Measurements from ENCODE around the gene GPR161.
"Not testable (repeated sequence)": the region's sequence is repeated elsewhere in the genome, so short reads cannot be mapped to it uniquely, and the experiment has no call there.

The GPR161 gene, protein sequence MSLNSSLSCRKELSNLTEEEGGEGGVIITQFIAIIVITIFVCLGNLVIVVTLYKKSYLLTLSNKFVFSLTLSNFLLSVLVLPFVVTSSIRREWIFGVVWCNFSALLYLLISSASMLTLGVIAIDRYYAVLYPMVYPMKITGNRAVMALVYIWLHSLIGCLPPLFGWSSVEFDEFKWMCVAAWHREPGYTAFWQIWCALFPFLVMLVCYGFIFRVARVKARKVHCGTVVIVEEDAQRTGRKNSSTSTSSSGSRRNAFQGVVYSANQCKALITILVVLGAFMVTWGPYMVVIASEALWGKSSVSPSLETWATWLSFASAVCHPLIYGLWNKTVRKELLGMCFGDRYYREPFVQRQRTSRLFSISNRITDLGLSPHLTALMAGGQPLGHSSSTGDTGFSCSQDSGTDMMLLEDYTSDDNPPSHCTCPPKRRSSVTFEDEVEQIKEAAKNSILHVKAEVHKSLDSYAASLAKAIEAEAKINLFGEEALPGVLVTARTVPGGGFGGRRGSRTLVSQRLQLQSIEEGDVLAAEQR

DNA sequence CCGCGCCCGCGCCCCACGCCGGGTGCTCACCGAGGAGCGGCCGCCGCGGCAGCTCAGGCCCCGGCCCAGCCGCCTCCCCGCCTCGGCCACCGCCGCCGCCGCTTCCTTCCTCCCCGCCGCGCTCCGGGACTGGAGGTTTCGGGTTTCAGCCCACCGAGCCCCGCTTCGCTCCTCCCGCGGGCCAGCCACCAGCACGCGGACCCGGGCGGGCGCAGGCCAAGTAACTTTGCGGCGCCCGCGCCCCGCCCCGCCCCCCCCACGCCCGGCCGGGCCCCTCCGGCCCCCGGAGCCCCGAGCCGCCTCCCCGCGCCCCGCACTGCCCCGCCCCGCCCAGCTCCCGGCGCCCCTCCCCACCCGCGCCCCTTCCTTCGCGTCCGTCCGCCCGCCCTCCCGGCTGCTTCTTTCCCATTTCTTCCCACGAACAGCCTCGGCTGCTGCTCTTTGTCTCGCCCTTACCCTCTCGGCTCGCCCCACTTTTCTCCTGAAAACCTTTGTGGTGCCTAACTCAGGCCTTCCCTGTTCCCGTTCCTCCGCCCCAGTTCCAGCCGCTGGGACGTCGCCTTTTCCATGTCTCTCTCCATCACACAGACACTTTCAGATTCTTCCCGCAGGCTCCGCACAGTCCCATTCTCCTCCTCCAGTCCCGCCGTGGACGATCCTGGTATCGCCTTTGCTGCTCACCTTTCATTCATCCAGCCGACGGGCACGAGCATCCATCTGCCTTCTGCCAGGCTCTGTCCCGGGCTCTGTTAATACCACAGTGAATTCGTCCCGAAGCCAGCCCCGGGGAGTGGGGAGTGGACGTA, at the start of gene GPR161:
TSS of gene GPR161 (minus strand) at position 222 of the 806 bp plus-strand sequence. CDS start 32,080 bp downstream, outside the sequence.
- peak; percentile 66 for DNase-seq

- not testable (repeated sequence) for DNase-seq
These were observed 44.5 kb upstream of the GPR161 start for GRCh38 chr1:168181063-168181720.

- DNase-seq, result no peak
These were observed 43.4 kb upstream of the GPR161 start for GRCh38 chr1:168180148-168180524.

DNA sequence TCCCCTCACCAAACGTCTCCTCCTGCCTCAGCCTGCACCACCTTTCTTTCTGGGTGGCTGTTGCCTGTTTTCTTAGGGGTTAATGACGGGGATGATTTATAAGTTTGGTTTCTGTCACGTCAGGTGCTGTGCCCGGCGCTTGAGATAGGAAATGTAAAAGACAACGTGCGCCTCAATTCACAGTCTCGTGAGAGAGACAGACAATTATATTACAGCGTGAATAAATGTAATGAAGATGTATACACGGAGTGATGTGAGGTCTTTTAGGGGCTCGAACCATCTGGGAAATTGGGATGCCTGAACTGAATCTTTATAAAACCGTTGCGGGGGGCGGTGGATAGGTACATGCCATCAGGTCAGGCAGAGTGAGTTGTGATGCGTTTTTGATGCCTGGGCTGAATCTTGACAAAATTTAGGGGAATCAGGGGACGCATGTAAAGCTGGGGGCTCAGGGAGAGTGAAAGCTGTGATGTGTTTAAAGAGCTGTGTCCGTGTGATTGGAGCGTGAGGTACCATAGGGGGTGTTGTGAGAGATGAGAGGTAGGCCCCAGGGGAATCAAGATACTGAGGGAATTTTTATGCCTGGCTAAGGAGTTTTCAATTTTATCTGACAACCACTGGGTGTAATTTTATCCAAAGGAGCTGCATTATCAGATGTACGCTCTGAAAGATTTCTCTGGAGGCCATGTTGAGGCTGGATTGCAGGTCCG, 42.9 kb upstream of the GPR161 start:
- peak; percentile 35 for DNase-seq

DNA sequence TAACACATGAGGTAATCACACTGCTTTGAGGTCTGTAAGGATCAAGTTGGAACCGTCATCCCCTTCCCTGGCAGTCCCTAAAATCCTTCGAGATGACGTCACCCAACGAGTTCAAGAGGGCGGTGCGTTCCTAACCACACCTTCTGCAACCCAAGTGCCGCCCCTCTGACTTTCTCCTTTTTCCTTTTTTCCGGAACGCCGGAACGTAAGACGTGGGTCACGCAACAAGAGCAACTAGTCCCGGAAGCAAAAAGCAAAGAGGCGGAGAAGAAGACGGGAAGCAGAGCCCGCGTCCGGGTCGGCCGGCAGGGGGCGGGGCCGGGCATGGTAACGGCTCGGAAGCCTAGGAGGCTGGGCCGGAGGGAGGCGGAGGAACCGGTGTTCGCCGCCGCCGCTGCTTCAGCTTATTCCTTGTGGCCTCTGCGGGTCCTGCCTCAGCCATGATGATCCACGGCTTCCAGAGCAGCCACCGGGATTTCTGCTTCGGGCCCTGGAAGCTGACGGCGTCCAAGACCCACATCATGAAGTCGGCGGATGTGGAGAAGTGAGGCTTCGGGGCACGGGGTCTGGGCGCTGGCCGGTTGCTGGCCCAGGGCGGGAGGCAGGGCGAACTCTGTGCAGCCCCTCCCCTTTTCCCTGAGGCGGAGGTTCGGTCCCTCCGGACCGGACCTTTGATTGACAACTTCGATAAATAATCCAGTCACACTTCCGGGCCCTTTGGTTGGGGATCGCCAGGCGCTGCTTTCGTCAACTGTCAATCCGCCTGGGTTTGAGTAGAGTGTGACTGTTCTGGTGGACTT, 42.1 kb upstream of the GPR161 start, which contains the start of gene TIPRL:
TSS of gene TIPRL (plus strand) at position 325 of the 800 bp plus-strand sequence. CDS start at position 441, 116 bp downstream.
- DNase-seq, result peak; percentile 98

DNA sequence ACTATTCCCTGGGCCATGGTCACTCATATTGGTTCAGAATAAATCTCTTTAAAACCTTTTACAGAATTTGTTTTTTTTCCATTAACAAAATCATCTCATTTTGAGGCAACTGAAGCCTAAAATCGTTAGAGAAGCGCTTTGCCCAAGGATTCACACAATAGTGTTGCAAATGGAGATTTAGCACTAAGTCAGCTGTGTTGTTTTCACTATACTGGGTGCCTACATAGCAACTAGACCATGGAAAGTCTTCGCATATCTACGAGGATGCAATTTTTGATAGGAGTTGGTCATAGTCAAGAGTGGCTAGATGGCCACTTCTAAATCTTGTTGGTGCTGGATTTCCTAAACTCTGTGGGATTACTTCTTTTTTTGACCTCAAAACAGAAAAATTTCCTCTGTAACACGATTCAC, 41.5 kb upstream of the GPR161 start:
- no peak for DNase-seq

DNA sequence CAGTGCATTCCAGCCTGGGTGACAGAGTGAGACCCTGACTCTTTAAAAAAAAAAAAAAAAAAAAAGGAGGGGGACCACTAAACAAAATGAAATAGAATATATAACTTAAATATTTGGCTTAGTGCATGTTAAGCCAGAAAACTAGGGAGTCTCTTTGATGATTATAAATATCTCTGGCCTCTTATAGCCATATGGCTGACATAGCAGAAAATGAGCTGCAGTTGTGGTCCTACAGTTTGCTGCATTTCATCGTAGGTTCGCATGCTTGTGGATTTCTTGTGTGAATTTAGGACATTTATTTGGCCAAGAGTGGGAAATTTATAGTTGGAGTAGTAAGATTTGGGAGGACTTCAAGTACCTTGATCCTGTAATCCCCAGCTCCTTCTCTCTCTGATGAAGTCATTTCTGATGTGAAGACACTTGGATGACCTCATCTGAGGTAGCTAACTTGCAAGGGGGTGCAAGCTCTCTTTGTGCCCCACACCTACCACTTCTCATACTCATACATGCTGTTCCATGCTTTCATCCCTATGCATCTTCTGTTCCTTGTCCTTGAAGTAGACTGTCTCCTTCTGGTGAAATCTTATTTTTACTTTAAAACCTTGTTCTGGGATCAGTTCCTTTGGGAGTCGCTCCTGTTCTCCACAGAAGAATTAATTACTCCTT, 35.7 kb upstream of the GPR161 start:
- no peak for DNase-seq

DNA sequence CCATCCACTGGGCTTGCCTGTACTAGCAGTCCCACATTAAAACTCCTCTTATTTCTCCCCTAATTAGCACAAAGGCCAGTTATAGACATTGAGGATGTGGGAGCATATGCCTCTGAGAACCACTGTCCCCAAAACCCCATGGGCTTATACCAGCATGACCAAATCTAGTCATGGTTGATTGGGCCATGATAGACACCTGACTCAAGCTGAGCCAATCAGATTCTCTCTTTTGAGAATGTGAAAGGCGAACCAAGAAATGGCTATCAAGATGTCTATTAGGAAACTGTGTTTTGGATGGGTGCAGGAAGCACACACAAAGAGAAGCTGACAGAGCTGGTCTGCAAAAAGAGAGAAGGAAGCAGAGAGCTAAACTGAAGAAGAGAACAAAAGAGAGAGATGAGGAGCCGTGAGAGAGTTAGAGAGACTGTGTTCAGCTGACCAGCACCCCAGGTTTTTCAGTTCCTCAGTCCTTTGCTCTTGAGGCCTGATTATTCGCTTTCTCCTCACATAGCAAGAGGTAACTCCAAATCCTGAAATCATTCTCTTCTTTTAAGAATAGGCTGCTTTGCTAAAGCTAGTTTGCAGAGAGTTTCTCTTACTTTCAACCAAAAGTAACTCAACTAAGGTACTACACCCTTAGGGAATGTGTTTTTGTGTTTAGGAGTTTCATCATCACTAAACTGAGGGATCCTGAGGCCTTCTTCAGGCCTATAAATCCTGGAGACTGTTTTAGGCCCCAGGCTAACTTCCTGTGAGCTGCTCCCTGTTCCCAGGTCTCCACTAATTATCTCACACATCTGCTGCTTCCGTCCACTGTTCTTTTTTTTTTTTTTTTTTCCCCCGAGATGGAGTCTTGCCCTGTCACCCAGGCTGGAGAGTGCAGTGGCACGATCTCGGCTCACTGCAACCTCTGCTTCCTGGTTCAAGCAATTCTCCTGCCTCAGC, 34.1 kb upstream of the GPR161 start:
- peak; percentile 45 for DNase-seq

DNA sequence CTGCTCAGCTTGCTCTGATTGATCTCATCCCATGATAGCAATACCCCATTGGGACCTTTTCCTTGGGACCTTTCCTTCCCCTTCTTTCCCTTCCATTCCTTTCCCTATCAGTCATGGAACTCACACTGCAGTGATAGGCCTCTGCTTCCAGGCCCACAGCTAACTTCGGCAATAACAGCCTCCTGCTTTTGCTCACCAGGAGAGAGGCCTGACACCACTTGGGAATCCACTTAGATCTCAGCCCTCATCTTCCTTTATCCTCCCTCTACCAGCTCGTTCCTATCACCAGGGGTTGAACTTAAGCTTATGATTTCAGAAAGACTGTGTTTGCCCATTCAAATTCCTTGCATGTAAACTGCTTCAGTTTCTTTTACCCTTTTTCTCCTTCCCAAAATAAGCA, 31.1 kb upstream of the GPR161 start:
- no peak for DNase-seq

DNA sequence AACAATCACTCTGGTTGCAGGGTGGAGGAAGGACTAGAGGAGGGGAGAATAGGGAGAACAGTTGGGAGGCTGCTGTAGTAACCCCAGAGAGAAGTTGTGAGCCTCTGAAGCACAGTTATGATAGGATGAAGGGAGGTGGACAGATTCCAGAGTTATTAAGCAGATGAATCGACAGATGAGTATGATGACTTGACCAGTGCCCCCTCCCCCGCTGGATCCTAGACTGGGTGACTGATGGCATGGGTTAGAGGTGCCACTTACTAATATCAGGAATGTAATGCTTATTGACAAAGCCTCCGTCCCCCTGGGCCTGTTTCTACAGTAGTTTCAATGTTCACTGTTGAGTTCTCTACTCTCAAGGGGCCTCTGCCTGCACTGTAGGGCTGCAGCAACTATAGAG, 28.0 kb upstream of the GPR161 start:
- no peak for DNase-seq

GRCh38 chr1:168163670-168164069, 26.9 kb upstream of the GPR161 start:
- DNase-seq, result no peak

DNA sequence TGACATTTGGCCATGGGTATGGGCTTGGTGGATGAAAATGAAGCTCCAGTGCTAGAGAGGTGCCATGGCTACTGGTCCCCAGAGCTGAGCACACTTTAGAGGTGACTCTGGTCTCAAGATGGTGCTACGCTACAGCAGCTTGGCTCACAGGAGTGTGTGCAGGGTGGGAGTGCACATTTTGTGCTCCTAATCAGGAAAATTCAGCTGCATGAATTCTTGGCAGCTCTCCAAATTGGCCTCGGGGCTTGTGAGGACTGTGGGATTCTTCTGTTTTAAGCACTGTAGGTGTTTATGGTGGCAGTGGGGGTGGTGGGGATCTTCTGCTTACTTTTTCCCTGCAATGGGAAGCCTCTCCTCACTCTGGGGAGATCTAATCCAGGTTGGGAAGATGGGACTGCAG, 24.7 kb upstream of the GPR161 start:
- DNase-seq, result peak; percentile 87

- DNase-seq, result no peak
These were observed 23.2 kb upstream of the GPR161 start for GRCh38 chr1:168159979-168160378.

GRCh38 chr1:168159251-168159650, 22.5 kb upstream of the GPR161 start:
- no peak for DNase-seq

GRCh38 chr1:168157638-168158037, 20.9 kb upstream of the GPR161 start:
- DNase-seq, result no peak

- no peak for DNase-seq
These were observed 19.2 kb upstream of the GPR161 start for GRCh38 chr1:168155910-168156309.

DNA sequence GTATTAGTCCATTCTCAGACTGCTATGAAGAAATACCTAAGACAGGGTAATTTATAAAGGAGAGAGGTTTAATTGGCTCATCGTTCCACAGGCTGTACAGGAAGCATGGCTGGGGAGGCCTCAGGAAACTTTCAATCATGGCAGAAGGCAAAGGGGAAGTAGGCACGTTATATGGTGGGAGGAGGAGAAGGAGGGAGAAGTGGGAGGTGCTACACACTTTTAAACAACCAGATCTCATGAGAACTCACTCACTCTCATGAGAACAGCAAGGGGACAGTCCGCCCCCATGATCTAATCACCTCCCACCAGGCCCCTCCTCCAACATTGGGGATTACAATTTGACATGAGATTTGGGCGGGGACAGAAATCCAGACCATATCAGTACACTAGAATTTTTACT, 18.0 kb upstream of the GPR161 start:
- not testable (repeated sequence) for DNase-seq

- DNase-seq, result no peak
These were observed 15.2 kb upstream of the GPR161 start for GRCh38 chr1:168151935-168152334.

DNA sequence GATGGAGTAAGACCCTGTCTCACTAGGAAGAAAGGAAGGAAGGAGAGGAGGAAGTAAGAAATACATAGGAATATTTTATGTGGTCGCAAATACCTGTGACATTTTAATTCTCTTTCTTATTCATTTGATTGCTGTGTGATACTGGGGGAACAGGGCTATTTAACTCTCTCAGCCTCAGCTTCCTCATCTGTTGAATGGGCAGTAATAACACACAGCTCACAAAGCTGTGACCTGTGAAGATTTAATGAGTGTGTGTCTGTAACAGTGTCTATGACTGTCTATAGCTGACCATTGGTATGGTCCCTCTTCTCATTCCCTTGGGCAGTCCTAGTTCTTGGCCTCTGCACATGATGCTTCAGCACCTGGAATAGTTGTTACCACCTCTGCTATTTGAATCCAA, 13.6 kb upstream of the GPR161 start:
- DNase-seq, result no peak

DNA sequence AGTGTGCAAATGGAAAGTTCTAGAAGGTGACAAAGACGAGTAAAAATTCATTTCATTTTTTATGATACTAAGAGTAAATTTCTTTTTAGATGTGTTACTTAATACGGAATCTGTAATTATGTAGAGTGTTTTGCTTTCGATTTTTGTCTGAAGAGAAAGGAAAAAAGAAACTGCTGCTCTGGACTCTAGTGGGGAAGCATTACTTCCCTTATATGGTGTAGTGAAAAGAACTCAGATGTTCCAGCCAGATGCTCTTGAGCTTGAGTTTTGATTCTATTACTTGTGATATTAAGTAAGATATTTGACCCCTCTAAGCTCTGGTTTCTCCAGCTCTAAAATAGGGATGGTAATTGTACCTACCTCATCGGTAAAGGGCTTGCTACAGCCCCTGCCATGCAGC, 12.2 kb upstream of the GPR161 start:
- DNase-seq, result no peak

Measured in NCI-H146 (cell line).